Sigmoid colon (tissue), 3 donors: ENCODE results near the gene TNFSF9.

Experiments used
- POLR2A ChIP-seq, 2 donors: fragments of 450-650 bp; IDR thresholded peaks; one replicate each; pipeline ENCODE4 v1.6.1; 2016; ENCODE audit warnings: antibody characterized with exemption in 2 of 2, mild to moderate bottlenecking in 2 of 2, moderate library complexity in 2 of 2
- TF ChIP-seq, protein P1 (sequence below), 4 experiments: fragments of 450-650 bp in 3 of 4; fragments of 200-600 bp in 1 of 4; IDR thresholded peaks; one replicate each; pipeline ENCODE4 v1.5.1; 2016 to 2019; ENCODE audit warnings: antibody characterized with exemption in 4 of 4, mild to moderate bottlenecking in 3 of 4, moderate library complexity in 2 of 4

DNA sequence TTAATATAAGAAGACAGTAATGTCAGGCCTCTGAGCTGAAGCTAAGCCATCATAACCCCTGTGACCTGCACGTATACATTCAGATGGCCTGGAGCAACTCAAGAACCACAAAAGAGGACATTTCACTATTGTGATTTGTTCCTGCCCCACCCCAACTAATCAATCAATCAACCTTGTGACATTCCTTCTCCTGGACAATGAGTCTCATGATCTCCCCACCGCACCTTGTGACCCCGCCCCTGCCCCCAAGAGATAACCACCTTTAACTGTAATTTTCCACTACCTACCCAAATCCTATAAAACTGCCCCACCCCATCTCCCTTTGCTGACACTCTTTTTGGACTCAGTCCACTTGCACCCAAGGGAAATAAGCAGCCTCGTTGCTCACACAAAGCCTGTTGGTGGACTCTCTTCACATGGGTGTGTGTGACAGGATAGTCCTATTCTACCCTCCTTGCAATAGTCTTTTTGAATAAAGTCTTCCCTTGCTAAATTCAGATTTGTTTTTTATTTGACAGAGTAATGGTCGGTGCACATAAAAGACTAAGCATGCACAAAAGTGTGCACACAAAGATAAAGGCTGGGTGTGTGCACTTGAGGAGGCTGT is 46.1 kb downstream of the TNFSF9 start:
- TF ChIP-seq POLR2A (IDR thresholded peaks at IDR 0.05): no peak
- TF ChIP-seq, protein P1, sequence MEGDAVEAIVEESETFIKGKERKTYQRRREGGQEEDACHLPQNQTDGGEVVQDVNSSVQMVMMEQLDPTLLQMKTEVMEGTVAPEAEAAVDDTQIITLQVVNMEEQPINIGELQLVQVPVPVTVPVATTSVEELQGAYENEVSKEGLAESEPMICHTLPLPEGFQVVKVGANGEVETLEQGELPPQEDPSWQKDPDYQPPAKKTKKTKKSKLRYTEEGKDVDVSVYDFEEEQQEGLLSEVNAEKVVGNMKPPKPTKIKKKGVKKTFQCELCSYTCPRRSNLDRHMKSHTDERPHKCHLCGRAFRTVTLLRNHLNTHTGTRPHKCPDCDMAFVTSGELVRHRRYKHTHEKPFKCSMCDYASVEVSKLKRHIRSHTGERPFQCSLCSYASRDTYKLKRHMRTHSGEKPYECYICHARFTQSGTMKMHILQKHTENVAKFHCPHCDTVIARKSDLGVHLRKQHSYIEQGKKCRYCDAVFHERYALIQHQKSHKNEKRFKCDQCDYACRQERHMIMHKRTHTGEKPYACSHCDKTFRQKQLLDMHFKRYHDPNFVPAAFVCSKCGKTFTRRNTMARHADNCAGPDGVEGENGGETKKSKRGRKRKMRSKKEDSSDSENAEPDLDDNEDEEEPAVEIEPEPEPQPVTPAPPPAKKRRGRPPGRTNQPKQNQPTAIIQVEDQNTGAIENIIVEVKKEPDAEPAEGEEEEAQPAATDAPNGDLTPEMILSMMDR (IDR thresholded peaks at IDR 0.05): no peak
